ENCODE measurements around the gene AGPAT3.

AGPAT3 gene

GRCh38 chr21:43939443-43940328 lies 74.7 kb downstream of the AGPAT3 start:
- DNase-seq = no peak

GRCh38 chr21:43940329-43941050 lies 75.5 kb downstream of the AGPAT3 start:
- no peak for DNase-seq

- no peak for DNase-seq
Observed at GRCh38 chr21:43942201-43942600, 77.2 kb downstream of the AGPAT3 start.

- DNase-seq = no peak
Observed at GRCh38 chr21:43942621-43943020, 77.6 kb downstream of the AGPAT3 start.

- DNase-seq = no peak
Observed at GRCh38 chr21:43943512-43944077, 78.6 kb downstream of the AGPAT3 start.

GRCh38 chr21:43944078-43944633 lies 79.1 kb downstream of the AGPAT3 start:
- DNase-seq = no peak

- no peak for DNase-seq
Observed at GRCh38 chr21:43944757-43945156, 79.7 kb downstream of the AGPAT3 start.

GRCh38 chr21:43948740-43949498 lies 83.9 kb downstream of the AGPAT3 start:
- no peak for DNase-seq

- no peak for DNase-seq
Observed at GRCh38 chr21:43949499-43950208, 84.6 kb downstream of the AGPAT3 start.

GRCh38 chr21:43950481-43950880 lies 85.5 kb downstream of the AGPAT3 start:
- DNase-seq = no peak

- DNase-seq = no peak
Observed at GRCh38 chr21:43950936-43951335, 85.9 kb downstream of the AGPAT3 start.

- DNase-seq = no peak
Observed at GRCh38 chr21:43951911-43952703, 87.1 kb downstream of the AGPAT3 start.

- DNase-seq = no peak
Observed at GRCh38 chr21:43953021-43953420, 88.0 kb downstream of the AGPAT3 start.

GRCh38 chr21:43954042-43954441 lies 89.0 kb downstream of the AGPAT3 start:
- DNase-seq = no peak

- no peak for DNase-seq
Observed at GRCh38 chr21:43954896-43955295, 89.9 kb downstream of the AGPAT3 start.

- DNase-seq = no peak
Observed at GRCh38 chr21:43956019-43956669, 91.1 kb downstream of the AGPAT3 start.

GRCh38 chr21:43956670-43957035 lies 91.6 kb downstream of the AGPAT3 start:
- no peak for DNase-seq

GRCh38 chr21:43957128-43957571 lies 92.1 kb downstream of the AGPAT3 start:
- no peak for DNase-seq

GRCh38 chr21:43957611-43958362 lies 92.8 kb downstream of the AGPAT3 start:
- DNase-seq = no peak

All from activated CD4-positive, alpha-beta T cell treated with anti-CD3 and anti-CD28 coated beads, Interleukin-10, Interleukin-2, amounts not matched to agents 100 ng/mL and 50 ng/mL, durations not matched to agents 16 hours and 8 hours (primary cell).